ENCODE measurements around the gene STAB1. TPM values are rescaled to one million over a fixed set of nuclear protein-coding genes. Genes with fewer than 3 reads are reported as not detected.

Gene STAB1
- total RNA-seq, 1 experiment from 2014 or later: 0.33 TPM

GRCh38 chr3:52511509-52511908 is 16.4 kb downstream of the STAB1 start:
- Histone ChIP-seq H4K20me1 (ENCODE audit: low read length) (no peaks in the 10 kb centered on the region), H3K27me3 (ENCODE audit: low read length) (no peaks in the 10 kb centered on the region), H3K36me3 (ENCODE audit: low read depth, low read length) (no peaks in the 10 kb centered on the region), H3K9ac (ENCODE audit: low read length) (no peak overlapping the region), H3K27ac (ENCODE audit: low read length) (no peak overlapping the region), H3K4me3 (ENCODE audit: low read length) (no peak overlapping the region), H3K79me2 (ENCODE audit: low read length) (no peaks in the 10 kb centered on the region), H2AFZ (ENCODE audit: low read length) (no peak overlapping the region), H3K9me3 (ENCODE audit: low read length) (no peaks in the 10 kb centered on the region), H3K9me2 (replicated peaks; ENCODE audit: low read length) (no peaks in the 10 kb centered on the region), H3K4me2 (ENCODE audit: low read length) (no peak overlapping the region), H3K4me1 (ENCODE audit: insufficient read depth, low read length) (peaks cover 13% of the 10 kb centered on the region; the same call in 1 of the 2 replicates), H3F3A (ENCODE audit: low read length, unreplicated experiment) (no peaks in the 10 kb centered on the region)
- DNase-seq: no peak
- intact Hi-C loops (cut with micrococcal nuclease): no loop called here
- ATAC-seq: no peak
- CTCF ChIA-PET: no interaction called here
- BruUV-seq (replicated peaks): no TSS peak
- POLR2A ChIA-PET (ENCODE audit: unreplicated experiment): no interaction called here
- TF ChIP-seq, protein P1, sequence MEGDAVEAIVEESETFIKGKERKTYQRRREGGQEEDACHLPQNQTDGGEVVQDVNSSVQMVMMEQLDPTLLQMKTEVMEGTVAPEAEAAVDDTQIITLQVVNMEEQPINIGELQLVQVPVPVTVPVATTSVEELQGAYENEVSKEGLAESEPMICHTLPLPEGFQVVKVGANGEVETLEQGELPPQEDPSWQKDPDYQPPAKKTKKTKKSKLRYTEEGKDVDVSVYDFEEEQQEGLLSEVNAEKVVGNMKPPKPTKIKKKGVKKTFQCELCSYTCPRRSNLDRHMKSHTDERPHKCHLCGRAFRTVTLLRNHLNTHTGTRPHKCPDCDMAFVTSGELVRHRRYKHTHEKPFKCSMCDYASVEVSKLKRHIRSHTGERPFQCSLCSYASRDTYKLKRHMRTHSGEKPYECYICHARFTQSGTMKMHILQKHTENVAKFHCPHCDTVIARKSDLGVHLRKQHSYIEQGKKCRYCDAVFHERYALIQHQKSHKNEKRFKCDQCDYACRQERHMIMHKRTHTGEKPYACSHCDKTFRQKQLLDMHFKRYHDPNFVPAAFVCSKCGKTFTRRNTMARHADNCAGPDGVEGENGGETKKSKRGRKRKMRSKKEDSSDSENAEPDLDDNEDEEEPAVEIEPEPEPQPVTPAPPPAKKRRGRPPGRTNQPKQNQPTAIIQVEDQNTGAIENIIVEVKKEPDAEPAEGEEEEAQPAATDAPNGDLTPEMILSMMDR (conservative IDR thresholded peaks at IDR 0.05; ENCODE audit: low read depth, low read length): no peak
- TF ChIP-seq EZH2 (IDR thresholded peaks at IDR 0.05; ENCODE audit: low read length, unreplicated experiment): no peak
- TF ChIP-seq EZH2phosphoT487 (IDR thresholded peaks at IDR 0.05; ENCODE audit: borderline replicate concordance, low read length): no peak

DNA sequence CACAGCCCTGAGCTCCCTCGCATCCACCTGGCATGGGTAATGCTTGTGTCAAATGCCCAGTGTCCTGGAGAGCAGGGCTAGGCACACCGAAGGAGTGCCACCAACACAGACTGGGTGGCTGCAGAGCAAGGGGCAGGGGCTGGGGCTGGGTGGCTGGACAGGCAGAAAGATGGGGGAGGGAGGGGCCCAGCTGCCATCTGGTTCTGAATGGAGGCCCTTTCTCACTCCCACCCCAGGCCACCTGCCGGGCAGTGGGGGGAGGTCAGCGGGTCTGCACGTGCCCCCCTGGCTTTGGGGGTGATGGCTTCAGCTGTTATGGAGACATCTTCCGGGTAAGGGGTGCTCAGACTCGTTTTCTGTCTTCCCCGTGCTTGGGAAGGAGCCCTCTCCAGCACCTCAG is 17.0 kb downstream of the STAB1 start:
- H3K4me1 ChIP-seq (ENCODE audit: insufficient read depth, low read length): peaks cover 8% of the 10 kb centered on the region; the same call in 1 of the 2 replicates
- POLR2A ChIA-PET (ENCODE audit: unreplicated experiment): no interaction called here
- H3K9me2 ChIP-seq (replicated peaks; ENCODE audit: low read length): no peaks in the 10 kb centered on the region
- no peak overlapping the region for H3K4me3 ChIP-seq (ENCODE audit: low read length)
- TF ChIP-seq EZH2phosphoT487 (IDR thresholded peaks at IDR 0.05; ENCODE audit: borderline replicate concordance, low read length) (no peak), EZH2 (IDR thresholded peaks at IDR 0.05; ENCODE audit: low read length, unreplicated experiment) (no peak)
- TF ChIP-seq, protein P1 (conservative IDR thresholded peaks at IDR 0.05; ENCODE audit: low read depth, low read length): no peak
- no peak overlapping the region for H3K4me2 ChIP-seq (ENCODE audit: low read length)
- no peaks in the 10 kb centered on the region for H3K27me3 ChIP-seq (ENCODE audit: low read length)
- H4K20me1 ChIP-seq (ENCODE audit: low read length): no peaks in the 10 kb centered on the region
- H3K79me2 ChIP-seq (ENCODE audit: low read length): no peaks in the 10 kb centered on the region
- H3K9ac ChIP-seq (ENCODE audit: low read length): no peak overlapping the region
- no peak overlapping the region for H2AFZ ChIP-seq (ENCODE audit: low read length)
- no peak overlapping the region for H3K27ac ChIP-seq (ENCODE audit: low read length)
- DNase-seq (no peak), ATAC-seq (no peak)
- H3K9me3 ChIP-seq (ENCODE audit: low read length): no peaks in the 10 kb centered on the region
- no peaks in the 10 kb centered on the region for H3K36me3 ChIP-seq (ENCODE audit: low read depth, low read length)
- no TSS peak for BruUV-seq (replicated peaks)
- CTCF ChIA-PET: no interaction called here
- intact Hi-C loops (cut with micrococcal nuclease): no loop called here
- no peaks in the 10 kb centered on the region for H3F3A ChIP-seq (ENCODE audit: low read length, unreplicated experiment)

DNA sequence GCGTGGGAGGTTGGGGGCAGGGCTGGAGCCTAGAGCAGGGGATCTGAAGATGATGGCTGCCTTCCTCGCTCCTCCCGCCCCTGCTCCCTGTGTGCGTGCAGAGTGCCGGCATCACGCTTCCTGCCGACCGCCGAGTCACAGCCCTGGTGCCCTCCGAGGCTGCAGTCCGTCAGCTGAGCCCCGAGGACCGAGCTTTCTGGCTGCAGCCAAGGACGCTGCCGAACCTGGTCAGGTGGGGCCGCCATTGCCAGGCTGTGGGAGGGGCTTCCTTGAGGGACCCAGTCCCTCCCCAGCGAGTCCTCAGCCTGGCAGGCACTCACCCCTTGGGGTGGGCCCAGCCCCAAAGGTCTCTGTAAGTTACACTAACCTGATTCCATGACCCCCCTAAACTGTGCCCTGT is 17.6 kb downstream of the STAB1 start:
- Histone ChIP-seq H3K9me2 (replicated peaks; ENCODE audit: low read length) (no peaks in the 10 kb centered on the region), H2AFZ (ENCODE audit: low read length) (no peak overlapping the region), H3F3A (ENCODE audit: low read length, unreplicated experiment) (no peaks in the 10 kb centered on the region), H3K27ac (ENCODE audit: low read length) (no peak overlapping the region), H3K4me3 (ENCODE audit: low read length) (no peak overlapping the region), H3K9me3 (ENCODE audit: low read length) (no peaks in the 10 kb centered on the region), H3K79me2 (ENCODE audit: low read length) (no peaks in the 10 kb centered on the region), H4K20me1 (ENCODE audit: low read length) (no peaks in the 10 kb centered on the region), H3K9ac (ENCODE audit: low read length) (no peak overlapping the region), H3K27me3 (ENCODE audit: low read length) (no peaks in the 10 kb centered on the region), H3K4me1 (ENCODE audit: insufficient read depth, low read length) (peaks cover 2% of the 10 kb centered on the region; the same call in 1 of the 2 replicates), H3K36me3 (ENCODE audit: low read depth, low read length) (no peaks in the 10 kb centered on the region), H3K4me2 (ENCODE audit: low read length) (no peak overlapping the region)
- CTCF ChIA-PET: no interaction called here
- intact Hi-C loops (cut with micrococcal nuclease): no loop called here
- TF ChIP-seq, protein P1 (conservative IDR thresholded peaks at IDR 0.05; ENCODE audit: low read depth, low read length): no peak
- TF ChIP-seq EZH2phosphoT487 (IDR thresholded peaks at IDR 0.05; ENCODE audit: borderline replicate concordance, low read length) (no peak), EZH2 (IDR thresholded peaks at IDR 0.05; ENCODE audit: low read length, unreplicated experiment) (no peak)
- ATAC-seq (no peak), DNase-seq (no peak)
- no TSS peak for BruUV-seq (replicated peaks)
- POLR2A ChIA-PET (ENCODE audit: unreplicated experiment): no interaction called here

All from PC-3 (cell line).